B cell (primary cell): ENCODE results near the gene ARMC6.

Source experiments
- CTCF ChIP-seq: fragments of 200-600 bp; IDR thresholded peaks from one replicate; pipeline ENCODE4 v1.8.0; 2022; ENCODE audit warnings: antibody characterized with exemption, mild to moderate bottlenecking
- EZH2 ChIP-seq: IDR thresholded peaks from 2 replicates; pipeline ENCODE4 v1.6.1; 2012; ENCODE audit warnings: borderline replicate concordance, low read depth, mild to moderate bottlenecking, moderate library complexity, low read length; ENCODE audit not compliant: insufficient read depth, poor library complexity, severe bottlenecking

GRCh38 chr19:19033176-19033425 is 302 bp upstream of the ARMC6 start:
- TF ChIP-seq CTCF = no peak
- TF ChIP-seq EZH2 = no peak
